ENCODE data around the gene TLCD2. TPM values are rescaled to one million over a fixed set of nuclear protein-coding genes. Genes with fewer than 3 reads are reported as not detected.

Gene TLCD2
- total RNA-seq = 5.2 and 8.7 TPM in 2 replicates

DNA sequence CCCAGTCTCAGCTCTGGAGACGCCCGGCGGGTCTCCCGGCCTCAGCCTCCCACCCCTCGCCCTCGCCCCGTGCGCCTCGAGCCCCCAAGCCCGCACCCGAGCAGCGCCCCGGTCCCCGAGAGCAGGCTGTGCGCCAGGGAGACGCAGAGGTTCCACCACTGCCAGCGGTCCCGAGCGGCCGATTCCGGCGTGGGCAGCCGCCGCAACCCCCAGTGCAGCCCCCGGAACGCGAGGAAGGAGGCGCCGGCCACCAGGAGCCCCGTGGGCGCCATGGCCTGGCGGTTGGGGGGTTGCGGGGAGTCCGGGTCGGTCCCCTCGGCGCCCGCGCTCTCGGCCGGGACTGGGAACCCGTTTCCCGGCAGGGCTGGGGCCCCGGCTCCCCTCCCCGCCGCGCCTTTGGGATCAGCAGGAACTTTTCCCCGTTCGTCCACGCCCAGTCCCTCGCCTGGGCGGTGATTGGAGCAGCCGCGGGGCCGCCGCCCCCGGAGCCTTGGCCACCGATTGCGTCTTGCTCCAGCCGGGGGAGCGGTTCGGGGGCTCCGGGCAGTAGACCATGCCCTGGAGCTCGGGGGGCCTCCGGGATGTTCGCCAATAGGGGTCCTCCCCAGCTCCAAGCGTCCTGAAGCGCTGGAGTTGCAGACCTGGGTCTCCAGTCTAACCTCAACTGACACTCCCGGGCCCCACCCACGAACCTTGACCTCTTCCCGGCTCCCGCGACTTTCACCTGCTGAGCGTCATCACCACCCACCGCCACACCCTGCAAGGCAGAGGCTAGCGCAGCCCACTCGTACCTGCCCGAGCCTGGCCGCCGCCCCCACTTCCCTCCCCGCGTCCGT lies at the start of gene TLCD2:
Gene TLCD2 (minus strand): TSS at position 407 of the 836 bp plus-strand sequence. CDS start 135 bp downstream, at position 272.

GRCh38 chr17:1742371-1743087 lies 32.4 kb upstream of the TLCD2 start, which contains the start of gene SERPINF2:
Gene SERPINF2, plus strand, starts transcription at chr17:1742871. Its CDS starts 2,125 bp downstream, at chr17:1744996.

GRCh38 chr17:1724351-1724868 lies 14.2 kb upstream of the TLCD2 start, which contains the start of gene WDR81:
Gene WDR81, plus strand, starts transcription at chr17:1724704. Its CDS starts 256 bp downstream, at chr17:1724960.

GRCh38 chr17:1684378-1685189 lies 25.6 kb downstream of the TLCD2 start, which contains the start of gene PRPF8:
Gene PRPF8, minus strand, starts transcription at chr17:1684867. Its CDS starts 296 bp downstream, at chr17:1684571.

Other genes with a start within 250 kb of the TLCD2 start
- 115 and 135 TPM in 2 replicates for gene MYO1C, start 217.7 kb downstream of the TLCD2 start, total RNA-seq
- 23.8 and 27.7 TPM in 2 replicates for gene INPP5K, start 193.8 kb downstream of the TLCD2 start, total RNA-seq
- gene PITPNA, start 147.6 kb downstream of the TLCD2 start, total RNA-seq = 8.7 and 15.0 TPM in 2 replicates
- 6.1 and 7.0 TPM in 2 replicates for gene SLC43A2, start 81.5 kb downstream of the TLCD2 start, total RNA-seq
- 0.86 and 1.3 TPM in 2 replicates for gene SCARF1, start 64.6 kb downstream of the TLCD2 start, total RNA-seq
- gene RILP, start 60.5 kb downstream of the TLCD2 start, total RNA-seq = 11.3 and 16.9 TPM in 2 replicates
- 82.7 and 88.9 TPM in 2 replicates for gene PRPF8, start 25.5 kb downstream of the TLCD2 start, total RNA-seq
- 27.6 and 34.3 TPM in 2 replicates for gene WDR81, start 14.3 kb upstream of the TLCD2 start, total RNA-seq
- 0.17 TPM in 1 of 2 replicates, not detected in the other for gene SERPINF2, start 32.5 kb upstream of the TLCD2 start, total RNA-seq
- gene SERPINF1, start 51.7 kb upstream of the TLCD2 start, total RNA-seq = 224 and 440 TPM in 2 replicates
- 6.3 and 8.7 TPM in 2 replicates for gene SMYD4, start 119.5 kb upstream of the TLCD2 start, total RNA-seq
- gene RPA1, start 119.6 kb upstream of the TLCD2 start, total RNA-seq = 27.3 and 36.9 TPM in 2 replicates